Spinal cord (tissue), 10 donors: Measurements from ENCODE around the gene SLC29A2. TPM values are rescaled to one million over a fixed set of nuclear protein-coding genes. Genes with fewer than 3 reads are reported as not detected.

Experiments used
- DNase-seq, 6 donors: peaks; one replicate each; pipeline versions ENCODE4 v3.0.0 to v3.0.0-alpha.2; 2013 to 2015; ENCODE audit warnings: low spot score in 6 of 6, low read depth in 4 of 6
- H3K27ac ChIP-seq: one replicate; pipeline ENCODE4 v1.5.1; 2013; ENCODE audit warnings: low read depth, low read length, control low read depth
- H3K27me3 ChIP-seq: one replicate; pipeline ENCODE4 v1.6.1; 2013; ENCODE audit warnings: low read length; ENCODE audit not compliant: control insufficient read depth, insufficient read depth
- H3K36me3 ChIP-seq: one replicate; pipeline ENCODE4 v1.6.1; 2013; ENCODE audit warnings: low read length; ENCODE audit not compliant: control insufficient read depth, insufficient read depth
- H3K4me1 ChIP-seq: one replicate; pipeline ENCODE4 v1.6.1; 2013; ENCODE audit warnings: low read length; ENCODE audit not compliant: control insufficient read depth, insufficient read depth
- H3K4me3 ChIP-seq: one replicate; pipeline ENCODE4 v1.5.1; 2013; ENCODE audit warnings: low read depth, low read length, control low read depth
- H3K9me3 ChIP-seq: one replicate; pipeline ENCODE4 v1.6.1; 2013; ENCODE audit warnings: low read length; ENCODE audit not compliant: control insufficient read depth, insufficient read depth
- WGBS: methylation state at CpG from one replicate; pipeline ENCODE4 v1.1.5; 2013; ENCODE audit warnings: missing lambda C conversion rate; ENCODE audit not compliant: insufficient coverage; 5-methylcytosine and 5-hydroxymethylcytosine counted together
- polyA plus RNA-seq, 2 donors: library from polyadenylated mRNA; unstranded; fragments of 120-200 nt; gene quantifications; one replicate each; pipeline ENCODE4 v1.2.1, GENCODE V29; 2013; ENCODE audit not compliant: insufficient read length in 2 of 2
- total RNA-seq, 2 donors: library from RNA; depleted of rRNA in 1 of 2; stranded (reverse); fragments of 120-200 nt in 1 of 2; fragments of >200 nt in 1 of 2; gene quantifications; one replicate each; pipeline versions ENCODE4 v1.2.3 to v1.2.4, GENCODE V29; 2013 to 2014
- donor health status: healthy.

The SLC29A2 gene
- total and polyA plus RNA-seq, 4 donors: 1.5 to 11.0 (median 5.3) TPM

DNA sequence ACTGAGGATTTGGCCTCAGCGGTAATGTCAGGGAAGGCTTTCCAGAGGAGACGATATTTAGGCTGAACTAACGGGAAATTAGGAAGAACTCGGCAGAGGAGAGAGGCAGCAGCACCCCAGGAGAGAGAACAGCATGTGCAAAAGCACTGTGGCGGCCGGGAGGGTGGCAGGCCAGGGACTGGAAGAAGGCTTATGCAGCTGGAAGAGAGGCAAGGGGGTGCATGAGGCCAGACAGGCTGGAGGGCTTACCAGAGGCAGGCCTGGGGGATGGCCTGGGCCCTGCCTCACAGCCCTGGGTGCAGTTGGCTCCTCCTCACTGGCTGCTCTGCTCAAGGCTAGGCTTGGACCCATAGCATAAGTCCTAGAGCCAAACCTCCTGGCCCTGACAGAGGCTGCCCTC, 41.6 kb upstream of the SLC29A2 start:
- peaks cover 55% of the 10 kb centered on the region for H3K4me1 ChIP-seq
- no peak overlapping the region for H3K27ac ChIP-seq
- no peaks in the 10 kb centered on the region for H3K9me3 ChIP-seq
- WGBS: 82% methylated on average over 6 of the region's 6 CpGs
- DNase-seq: no peak
- H3K4me3 ChIP-seq: no peak overlapping the region
- H3K27me3 ChIP-seq: peaks cover 4% of the 10 kb centered on the region
- H3K36me3 ChIP-seq: no peaks in the 10 kb centered on the region

DNA sequence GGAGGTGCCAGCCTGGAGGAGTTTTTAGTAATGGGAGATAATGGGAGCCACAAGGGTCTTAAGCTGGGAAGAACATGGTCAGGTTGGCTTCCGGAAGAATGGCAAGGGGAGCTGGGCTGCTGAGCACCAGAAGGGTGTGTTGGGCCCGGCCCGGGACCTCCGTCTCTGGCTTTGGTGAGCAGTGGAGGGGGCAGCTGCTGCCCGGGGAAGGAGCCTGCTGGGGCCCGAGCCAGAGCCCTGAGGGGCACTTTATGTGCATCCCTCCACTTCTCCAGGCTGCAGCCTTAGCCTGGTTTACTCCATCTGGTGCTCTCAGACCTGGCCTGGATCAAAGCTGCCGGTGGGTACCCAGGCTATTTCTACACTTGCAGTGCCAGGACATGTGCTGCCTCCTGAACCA, 40.5 kb upstream of the SLC29A2 start:
- 68% methylated on average over 7 of the region's 7 CpGs for WGBS
- no peak for DNase-seq
- peaks cover 51% of the 10 kb centered on the region for H3K4me1 ChIP-seq
- H3K27ac ChIP-seq: no peak overlapping the region
- no peak overlapping the region for H3K4me3 ChIP-seq
- H3K36me3 ChIP-seq: no peaks in the 10 kb centered on the region
- H3K9me3 ChIP-seq: no peaks in the 10 kb centered on the region
- peaks cover 4% of the 10 kb centered on the region for H3K27me3 ChIP-seq

DNA sequence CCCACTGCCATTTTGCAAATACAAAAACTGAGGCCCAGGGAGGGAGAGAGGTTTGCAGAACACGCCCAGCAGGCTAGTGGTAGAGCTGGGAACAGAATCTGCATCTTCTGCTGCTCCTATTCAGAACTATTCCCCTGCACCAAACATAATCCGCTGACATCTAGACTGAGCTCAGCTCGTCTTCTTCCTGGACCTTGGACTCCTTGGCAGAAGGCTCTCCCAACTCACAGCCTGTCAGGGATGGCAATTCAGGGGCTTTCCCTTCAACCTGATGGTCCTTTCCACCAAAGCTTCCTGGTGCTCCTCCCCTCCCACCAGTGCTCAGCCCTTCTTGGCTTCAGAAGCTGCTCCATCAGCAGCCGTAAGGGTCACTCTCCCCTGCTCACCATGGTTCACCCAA, 39.8 kb upstream of the SLC29A2 start:
- H3K9me3 ChIP-seq: no peaks in the 10 kb centered on the region
- H3K36me3 ChIP-seq: no peaks in the 10 kb centered on the region
- no peak overlapping the region for H3K27ac ChIP-seq
- 65% methylated on average over 4 of the region's 4 CpGs for WGBS
- H3K27me3 ChIP-seq: peaks cover 4% of the 10 kb centered on the region
- no peak overlapping the region for H3K4me3 ChIP-seq
- H3K4me1 ChIP-seq: peaks cover 50% of the 10 kb centered on the region
- DNase-seq: no peak

DNA sequence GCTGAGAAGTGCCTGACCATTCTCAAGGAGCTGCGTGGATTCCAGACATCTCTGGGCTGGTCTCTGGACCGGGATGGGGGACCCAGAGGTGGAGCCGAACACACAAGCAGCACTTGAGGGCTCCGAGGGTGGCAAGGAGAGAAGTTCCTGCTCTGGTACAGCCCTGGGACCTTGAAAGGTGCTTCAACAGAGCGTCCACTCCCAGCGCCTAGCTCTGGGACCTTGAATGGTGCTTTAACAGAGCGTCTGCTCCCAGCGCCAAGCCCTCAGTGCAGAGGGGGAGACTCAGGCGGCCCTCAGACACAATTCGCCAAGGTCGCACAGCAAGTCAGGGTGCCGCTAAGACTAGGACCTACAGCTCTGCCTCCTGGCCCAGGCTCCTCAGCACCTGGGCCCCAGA, 38.6 kb upstream of the SLC29A2 start:
- Histone ChIP-seq H3K9me3 (no peaks in the 10 kb centered on the region), H3K27me3 (peaks cover 6% of the 10 kb centered on the region), H3K4me1 (peaks cover 44% of the 10 kb centered on the region), H3K36me3 (no peaks in the 10 kb centered on the region), H3K27ac (no peak overlapping the region), H3K4me3 (no peak overlapping the region)
- WGBS: 81% methylated on average over 12 of the region's 12 CpGs
- DNase-seq: no peak

- Histone ChIP-seq H3K4me1 (peaks cover 44% of the 10 kb centered on the region), H3K4me3 (no peak overlapping the region), H3K9me3 (no peaks in the 10 kb centered on the region), H3K27me3 (peaks cover 7% of the 10 kb centered on the region), H3K36me3 (no peaks in the 10 kb centered on the region), H3K27ac (no peak overlapping the region)
- WGBS: 7% methylated on average over 5 of the region's 15 CpGs
- DNase-seq: no peak
These were observed 37.7 kb upstream of the SLC29A2 start for GRCh38 chr11:66409226-66409625.

GRCh38 chr11:66408488-66409214, 37.1 kb upstream of the SLC29A2 start:
- Histone ChIP-seq H3K9me3 (no peaks in the 10 kb centered on the region), H3K27ac (peak overlapping the region; percentile 52), H3K4me1 (peaks cover 40% of the 10 kb centered on the region), H3K27me3 (peaks cover 12% of the 10 kb centered on the region), H3K36me3 (no peaks in the 10 kb centered on the region), H3K4me3 (peak overlapping the region; percentile 45)
- DNase-seq: peak; percentile 80 to 97 (median 88)
- WGBS: under 1% methylated on average over 61 of the region's 63 CpGs

- no peaks in the 10 kb centered on the region for H3K9me3 ChIP-seq
- no peak for DNase-seq
- H3K36me3 ChIP-seq: no peaks in the 10 kb centered on the region
- H3K4me3 ChIP-seq: no peak overlapping the region
- no peak overlapping the region for H3K27ac ChIP-seq
- WGBS: no CpG with 5 or more reads among the region's 5 CpGs
- peaks cover 15% of the 10 kb centered on the region for H3K27me3 ChIP-seq
- peaks cover 35% of the 10 kb centered on the region for H3K4me1 ChIP-seq
These were observed 36.1 kb upstream of the SLC29A2 start for GRCh38 chr11:66407651-66408050.

DNA sequence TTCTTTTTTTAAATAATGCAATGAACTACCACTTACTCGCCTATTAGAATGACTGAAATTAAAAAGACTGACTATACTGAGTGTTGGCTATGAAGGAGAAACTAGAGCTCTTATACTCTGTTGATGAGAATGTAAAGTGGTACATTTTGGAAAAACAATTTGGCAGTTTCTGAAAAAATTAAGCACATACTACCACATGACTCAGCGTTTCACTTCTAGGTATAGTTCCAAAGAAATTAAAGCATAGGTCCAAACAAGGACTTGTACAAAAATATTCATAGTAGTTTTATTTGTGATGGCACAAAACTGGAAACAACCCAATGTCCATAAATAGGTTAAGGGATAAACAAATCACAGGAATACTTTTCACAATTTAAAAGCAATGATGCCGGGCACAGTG, 22.4 kb upstream of the SLC29A2 start:
- no peak for DNase-seq
- no CpG with 5 or more reads among the region's 3 CpGs for WGBS
- no peak overlapping the region for H3K27ac ChIP-seq
- H3K9me3 ChIP-seq: no peaks in the 10 kb centered on the region
- no peaks in the 10 kb centered on the region for H3K4me1 ChIP-seq
- peaks cover 2% of the 10 kb centered on the region for H3K27me3 ChIP-seq
- H3K4me3 ChIP-seq: no peak overlapping the region
- no peaks in the 10 kb centered on the region for H3K36me3 ChIP-seq

DNA sequence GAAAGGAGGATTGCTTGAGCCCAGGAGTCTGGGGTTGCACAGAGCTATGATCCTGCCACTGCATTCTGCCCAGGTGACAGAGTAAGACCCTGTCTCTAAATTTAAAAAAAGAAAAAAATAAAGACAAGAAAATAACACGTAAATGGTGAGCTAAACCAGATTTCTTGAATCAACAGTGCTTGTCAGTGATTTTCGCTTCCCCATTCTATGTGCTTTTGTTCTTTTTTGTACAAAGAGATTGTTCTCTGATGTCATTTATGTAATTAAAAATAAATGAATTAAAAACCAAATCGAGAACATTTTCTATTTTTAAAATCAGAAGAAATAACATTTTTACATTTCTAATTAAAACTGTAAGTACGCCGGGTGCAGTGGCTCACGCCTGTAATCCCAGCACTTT, 19.8 kb upstream of the SLC29A2 start:
- Histone ChIP-seq H3K27ac (no peak overlapping the region), H3K9me3 (no peaks in the 10 kb centered on the region), H3K27me3 (peaks cover 2% of the 10 kb centered on the region), H3K36me3 (no peaks in the 10 kb centered on the region), H3K4me1 (peaks cover 2% of the 10 kb centered on the region), H3K4me3 (no peak overlapping the region)
- 74% methylated on average over 3 of the region's 6 CpGs for WGBS
- DNase-seq: no peak

GRCh38 chr11:66388780-66389386, 17.3 kb upstream of the SLC29A2 start:
- Histone ChIP-seq H3K27ac (no peak overlapping the region), H3K9me3 (no peaks in the 10 kb centered on the region), H3K4me1 (peaks cover 6% of the 10 kb centered on the region), H3K4me3 (no peak overlapping the region), H3K36me3 (no peaks in the 10 kb centered on the region), H3K27me3 (peaks cover 2% of the 10 kb centered on the region)
- 32% methylated on average over 8 of the region's 8 CpGs for WGBS
- peak in 2 of 6 donors; percentile 43 to 59 for DNase-seq
